ENCODE measurements around the gene TBC1D22B.

TBC1D22B gene

GRCh38 chr6:37258405-37259105 is 983 bp downstream of the TBC1D22B start:
- peak overlapping the region; percentile 82 for H3K4me3 ChIP-seq (ENCODE audit: low read length)
- DNase-seq (ENCODE audit: low read depth): no peak
- TF ChIP-seq CTCF (conservative IDR thresholded peaks at IDR 0.05; ENCODE audit: low read depth, low read length): peak; percentile 8

- no peak for DNase-seq (ENCODE audit: low read depth)
- no peak for TF ChIP-seq CTCF (conservative IDR thresholded peaks at IDR 0.05; ENCODE audit: low read depth, low read length)
- H3K4me3 ChIP-seq (ENCODE audit: low read length): peak overlapping the region; percentile 82
Measured at GRCh38 chr6:37259191-37259590, 1.6 kb downstream of the TBC1D22B start.

GRCh38 chr6:37260040-37260439 is 2.5 kb downstream of the TBC1D22B start:
- H3K4me3 ChIP-seq (ENCODE audit: low read length): no peak overlapping the region
- TF ChIP-seq CTCF (conservative IDR thresholded peaks at IDR 0.05; ENCODE audit: low read depth, low read length): no peak
- no peak for DNase-seq (ENCODE audit: low read depth)

- no peak overlapping the region for H3K4me3 ChIP-seq (ENCODE audit: low read length)
- TF ChIP-seq CTCF (conservative IDR thresholded peaks at IDR 0.05; ENCODE audit: low read depth, low read length): no peak
- no peak for DNase-seq (ENCODE audit: low read depth)
Measured at GRCh38 chr6:37260444-37260843, 2.9 kb downstream of the TBC1D22B start.

GRCh38 chr6:37261198-37261597 is 3.6 kb downstream of the TBC1D22B start:
- H3K4me3 ChIP-seq (ENCODE audit: low read length): no peak overlapping the region
- no peak for DNase-seq (ENCODE audit: low read depth)
- TF ChIP-seq CTCF (conservative IDR thresholded peaks at IDR 0.05; ENCODE audit: low read depth, low read length): no peak

GRCh38 chr6:37262446-37263026 is 5.0 kb downstream of the TBC1D22B start:
- DNase-seq (ENCODE audit: low read depth): no peak
- TF ChIP-seq CTCF (conservative IDR thresholded peaks at IDR 0.05; ENCODE audit: low read depth, low read length): no peak
- H3K4me3 ChIP-seq (ENCODE audit: low read length): no peak overlapping the region

- no peak overlapping the region for H3K4me3 ChIP-seq (ENCODE audit: low read length)
- DNase-seq (ENCODE audit: low read depth): no peak
- TF ChIP-seq CTCF (conservative IDR thresholded peaks at IDR 0.05; ENCODE audit: low read depth, low read length): no peak
Measured at GRCh38 chr6:37265001-37265400, 7.4 kb downstream of the TBC1D22B start.

Data from retinal pigment epithelial cell (primary cell).